Neutrophil (primary cell): ENCODE data around the gene MANF.

Source experiments
- H3K27ac ChIP-seq: fragments of 200-600 bp; sonication (generic); 2 replicates; pipeline ENCODE4 v1.5.1; 2016; ENCODE audit warnings: mild to moderate bottlenecking, moderate library complexity
- H3K27me3 ChIP-seq: fragments of 200-600 bp; sonication (generic); 2 replicates; pipeline ENCODE4 v1.6.0; 2016; ENCODE audit warnings: mild to moderate bottlenecking
- H3K36me3 ChIP-seq: fragments of 200-600 bp; sonication (generic); 2 replicates; pipeline ENCODE4 v1.5.1; 2017
- H3K4me1 ChIP-seq, 2 experiments: fragments of 200-600 bp in 1 of 2; sonication (generic) in 1 of 2; 1 replicate in 1 of 2; 2 replicates in 1 of 2; pipeline versions ENCODE4 v1.5.1 to v1.6.1; 2013 to 2016; ENCODE audit warnings: low read depth in 1 of 2, low read length in 1 of 2, mild to moderate bottlenecking in 1 of 2, moderate library complexity in 1 of 2; ENCODE audit not compliant: control insufficient read depth in 1 of 2, insufficient read depth in 1 of 2
- H3K4me3 ChIP-seq, 2 experiments: fragments of 200-600 bp in 1 of 2; sonication (generic) in 1 of 2; 1 replicate in 1 of 2; 2 replicates in 1 of 2; pipeline ENCODE4 v1.5.1; 2013 to 2016; ENCODE audit warnings: low read depth in 1 of 2, low read length in 1 of 2, mild to moderate bottlenecking in 1 of 2, moderate library complexity in 1 of 2
- H3K9me3 ChIP-seq: fragments of 200-600 bp; sonication (generic); 2 replicates; pipeline ENCODE4 v1.5.1; 2016
- TF ChIP-seq, protein P1 (sequence below): fragments of 200-600 bp; sonication (generic); IDR thresholded peaks from 2 replicates; pipeline ENCODE4 v1.5.1; 2016; ENCODE audit warnings: antibody characterized with exemption

MANF gene

DNA sequence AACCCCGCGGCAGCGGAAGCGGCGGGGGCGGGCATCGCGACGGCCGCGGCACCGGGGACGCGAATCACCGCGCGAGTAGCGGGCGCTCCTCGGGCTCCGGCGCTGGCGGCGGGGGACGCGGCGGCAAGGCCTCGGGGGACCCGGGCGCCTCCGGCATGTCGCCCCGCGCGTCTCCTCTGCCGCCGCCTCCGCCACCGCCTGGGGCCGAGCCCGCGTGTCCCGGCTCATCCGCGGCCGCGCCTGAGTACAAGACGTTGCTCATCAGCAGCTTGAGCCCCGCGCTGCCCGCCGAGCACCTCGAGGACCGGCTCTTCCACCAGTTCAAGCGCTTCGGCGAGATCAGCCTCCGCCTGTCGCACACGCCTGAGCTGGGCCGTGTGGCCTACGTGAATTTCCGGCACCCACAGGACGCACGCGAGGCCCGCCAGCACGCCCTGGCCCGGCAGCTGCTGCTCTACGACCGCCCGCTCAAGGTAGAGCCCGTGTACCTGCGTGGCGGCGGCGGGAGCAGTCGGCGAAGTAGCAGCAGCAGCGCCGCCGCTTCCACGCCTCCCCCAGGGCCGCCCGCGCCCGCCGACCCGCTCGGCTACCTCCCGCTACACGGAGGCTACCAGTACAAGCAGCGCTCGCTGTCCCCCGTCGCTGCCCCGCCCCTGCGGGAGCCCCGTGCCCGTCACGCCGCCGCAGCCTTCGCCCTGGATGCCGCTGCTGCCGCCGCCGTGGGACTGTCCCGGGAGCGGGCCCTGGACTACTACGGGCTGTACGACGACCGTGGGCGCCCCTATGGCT is 6.7 kb downstream of the MANF start:
- Histone ChIP-seq H3K27ac (peak overlapping the region; percentile 90), H3K4me3 (peak overlapping the region; percentile 65 to 69), H3K27me3 (no peaks in the 10 kb centered on the region), H3K9me3 (no peaks in the 10 kb centered on the region), H3K36me3 (peaks cover 51% of the 10 kb centered on the region), H3K4me1 (peaks cover 30% of the 10 kb centered on the region in 2 experiments)
- TF ChIP-seq, protein P1, sequence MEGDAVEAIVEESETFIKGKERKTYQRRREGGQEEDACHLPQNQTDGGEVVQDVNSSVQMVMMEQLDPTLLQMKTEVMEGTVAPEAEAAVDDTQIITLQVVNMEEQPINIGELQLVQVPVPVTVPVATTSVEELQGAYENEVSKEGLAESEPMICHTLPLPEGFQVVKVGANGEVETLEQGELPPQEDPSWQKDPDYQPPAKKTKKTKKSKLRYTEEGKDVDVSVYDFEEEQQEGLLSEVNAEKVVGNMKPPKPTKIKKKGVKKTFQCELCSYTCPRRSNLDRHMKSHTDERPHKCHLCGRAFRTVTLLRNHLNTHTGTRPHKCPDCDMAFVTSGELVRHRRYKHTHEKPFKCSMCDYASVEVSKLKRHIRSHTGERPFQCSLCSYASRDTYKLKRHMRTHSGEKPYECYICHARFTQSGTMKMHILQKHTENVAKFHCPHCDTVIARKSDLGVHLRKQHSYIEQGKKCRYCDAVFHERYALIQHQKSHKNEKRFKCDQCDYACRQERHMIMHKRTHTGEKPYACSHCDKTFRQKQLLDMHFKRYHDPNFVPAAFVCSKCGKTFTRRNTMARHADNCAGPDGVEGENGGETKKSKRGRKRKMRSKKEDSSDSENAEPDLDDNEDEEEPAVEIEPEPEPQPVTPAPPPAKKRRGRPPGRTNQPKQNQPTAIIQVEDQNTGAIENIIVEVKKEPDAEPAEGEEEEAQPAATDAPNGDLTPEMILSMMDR: no peak

DNA sequence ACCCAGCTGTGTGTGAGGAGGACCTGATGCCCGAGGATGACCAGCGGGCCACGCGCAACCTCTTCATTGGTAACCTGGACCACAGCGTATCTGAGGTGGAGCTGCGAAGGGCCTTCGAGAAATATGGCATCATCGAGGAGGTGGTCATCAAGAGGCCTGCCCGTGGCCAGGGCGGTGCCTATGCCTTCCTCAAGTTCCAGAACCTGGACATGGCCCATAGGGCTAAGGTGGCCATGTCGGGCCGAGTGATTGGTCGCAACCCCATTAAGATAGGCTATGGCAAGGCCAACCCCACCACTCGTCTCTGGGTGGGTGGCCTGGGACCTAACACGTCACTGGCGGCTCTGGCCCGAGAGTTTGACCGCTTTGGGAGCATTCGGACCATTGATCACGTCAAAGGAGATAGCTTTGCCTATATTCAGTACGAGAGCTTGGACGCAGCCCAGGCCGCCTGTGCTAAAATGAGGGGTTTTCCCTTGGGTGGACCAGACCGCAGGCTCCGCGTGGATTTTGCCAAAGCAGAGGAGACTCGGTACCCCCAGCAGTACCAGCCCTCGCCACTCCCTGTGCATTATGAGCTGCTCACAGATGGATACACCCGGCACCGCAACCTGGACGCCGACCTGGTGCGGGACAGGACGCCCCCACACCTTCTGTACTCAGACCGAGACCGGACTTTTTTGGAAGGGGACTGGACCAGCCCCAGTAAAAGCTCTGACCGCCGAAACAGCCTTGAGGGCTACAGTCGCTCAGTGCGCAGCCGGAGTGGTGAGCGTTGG is 7.5 kb downstream of the MANF start:
- peaks cover 22% of the 10 kb centered on the region in 2 experiments for H3K4me1 ChIP-seq
- TF ChIP-seq, protein P1: no peak

DNA sequence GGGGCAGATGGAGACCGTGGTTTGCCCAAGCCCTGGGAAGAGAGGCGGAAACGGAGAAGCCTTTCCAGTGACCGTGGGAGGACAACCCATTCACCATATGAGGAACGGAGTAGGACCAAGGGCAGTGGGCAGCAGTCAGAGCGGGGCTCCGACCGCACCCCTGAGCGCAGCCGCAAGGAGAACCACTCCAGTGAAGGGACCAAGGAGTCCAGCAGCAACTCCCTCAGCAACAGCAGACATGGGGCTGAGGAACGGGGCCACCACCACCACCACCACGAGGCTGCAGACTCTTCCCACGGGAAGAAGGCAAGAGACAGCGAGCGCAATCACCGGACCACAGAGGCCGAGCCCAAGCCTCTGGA is 8.0 kb downstream of the MANF start:
- no peaks in the 10 kb centered on the region for H3K9me3 ChIP-seq
- no peak overlapping the region for H3K27ac ChIP-seq
- H3K4me1 ChIP-seq: peaks cover 20 to 22% of the 10 kb centered on the region in 2 experiments
- TF ChIP-seq, protein P1: no peak
- H3K27me3 ChIP-seq: no peaks in the 10 kb centered on the region
- H3K4me3 ChIP-seq: no peak overlapping the region
- peaks cover 55% of the 10 kb centered on the region for H3K36me3 ChIP-seq

More for the DNA sequence above, 7.5 kb downstream of the MANF start:
- Histone ChIP-seq H3K27me3 (no peaks in the 10 kb centered on the region), H3K9me3 (no peaks in the 10 kb centered on the region), H3K36me3 (peaks cover 58% of the 10 kb centered on the region), H3K4me3 (peak overlapping the region; percentile 65 to 69), H3K27ac (peak overlapping the region; percentile 90)

DNA sequence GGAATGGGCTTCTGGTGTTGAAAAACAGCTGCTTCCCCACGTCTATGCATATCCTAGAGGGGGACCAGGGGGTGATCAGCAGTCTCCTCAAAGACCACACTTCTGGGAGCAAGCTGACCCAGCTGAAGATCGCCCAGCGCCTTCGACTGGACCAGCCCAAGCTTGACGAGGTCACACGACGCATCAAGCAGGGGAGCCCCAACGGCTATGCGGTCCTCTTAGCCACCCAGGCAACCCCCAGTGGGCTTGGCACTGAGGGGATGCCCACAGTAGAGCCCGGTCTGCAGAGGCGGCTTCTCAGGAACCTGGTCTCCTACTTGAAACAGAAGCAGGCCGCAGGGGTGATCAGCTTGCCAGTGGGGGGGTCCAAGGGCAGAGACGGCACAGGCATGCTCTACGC is 8.5 kb downstream of the MANF start:
- Histone ChIP-seq H3K9me3 (no peaks in the 10 kb centered on the region), H3K4me3 (no peak overlapping the region), H3K27ac (no peak overlapping the region), H3K4me1 (peaks cover 20 to 22% of the 10 kb centered on the region in 2 experiments), H3K36me3 (peaks cover 53% of the 10 kb centered on the region), H3K27me3 (no peaks in the 10 kb centered on the region)
- TF ChIP-seq, protein P1: no peak

DNA sequence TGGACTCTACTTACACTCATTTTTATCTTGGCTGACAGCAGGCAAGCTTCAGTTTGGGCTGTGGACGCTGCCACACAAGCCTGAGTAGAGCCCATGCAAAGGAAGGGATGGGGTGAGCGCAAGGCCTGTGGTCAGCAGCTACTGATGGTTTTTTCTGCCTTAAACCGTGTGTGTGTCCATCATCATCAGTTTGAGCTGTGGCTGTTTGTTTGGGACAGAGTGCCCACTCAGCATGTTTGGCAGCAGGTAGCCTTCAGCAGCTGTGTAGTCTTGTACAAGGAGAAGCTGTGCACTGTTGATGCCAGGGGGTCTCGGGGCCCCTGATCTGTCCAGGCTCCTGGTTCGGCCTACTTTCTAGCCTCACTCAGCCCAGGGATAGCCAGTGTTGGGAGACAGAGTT is 9.4 kb downstream of the MANF start:
- Histone ChIP-seq H3K9me3 (no peaks in the 10 kb centered on the region), H3K27ac (no peak overlapping the region), H3K36me3 (peaks cover 62% of the 10 kb centered on the region), H3K27me3 (no peaks in the 10 kb centered on the region), H3K4me1 (peaks cover 19 to 20% of the 10 kb centered on the region in 2 experiments), H3K4me3 (no peak overlapping the region)
- TF ChIP-seq, protein P1: no peak
